ENCODE measurements around the gene TRIM46. TPM values are rescaled to one million over a fixed set of nuclear protein-coding genes. Genes with fewer than 3 reads are reported as not detected.
A peak's percentile ranks its signal among the peaks of the same experiment; 100 is the strongest.

The TRIM46 gene
- total RNA-seq, 1 experiment from 2014 or later = 18.4 TPM

GRCh38 chr1:155125511-155125945 lies 48.1 kb upstream of the TRIM46 start:
- Histone ChIP-seq H3K9ac (ENCODE audit: extremely low read depth, insufficient read length, low read length) (no peak overlapping the region), H4K20me1 (ENCODE audit: control insufficient read depth, insufficient read depth, insufficient read length) (peaks cover 2% of the 10 kb centered on the region), H3K23ac (ENCODE audit: insufficient read length, low read depth, low read length) (no peak overlapping the region), H2BK15ac (ENCODE audit: low read depth, low read length) (no peak overlapping the region), H2BK5ac (ENCODE audit: insufficient read length, low read length) (no peak overlapping the region), H2AK5ac (ENCODE audit: insufficient read length, low read length) (no peak overlapping the region), H3K4ac (ENCODE audit: low read depth, low read length) (no peak overlapping the region), H2BK20ac (ENCODE audit: low read depth, low read length, poor library complexity, severe bottlenecking) (no peak overlapping the region), H4K91ac (ENCODE audit: insufficient read length, low read depth, low read length) (no peak overlapping the region), H2AFZ (ENCODE audit: low read length) (no peak overlapping the region), H3K4me2 (ENCODE audit: insufficient read depth, insufficient read length, low read length) (peak overlapping the region; percentile 92), H3K79me1 (ENCODE audit: insufficient read depth, low read depth, low read length, poor library complexity, severe bottlenecking) (no peaks in the 10 kb centered on the region), H4K5ac (ENCODE audit: insufficient read length, low read depth, low read length) (no peak overlapping the region), H3K79me2 (ENCODE audit: insufficient read depth, low read length) (no peaks in the 10 kb centered on the region), H3K9me3 (ENCODE audit: control insufficient read depth, low read depth, low read length) (no peaks in the 10 kb centered on the region), H3K56ac (ENCODE audit: insufficient read length, low read depth, low read length) (no peak overlapping the region), H3K27ac (ENCODE audit: insufficient read length, low read depth, low read length) (no peak overlapping the region), H4K8ac (replicated peaks; ENCODE audit: insufficient read length, low read depth, low read length) (no peak overlapping the region), H2BK120ac (ENCODE audit: low read depth, low read length, poor library complexity, severe bottlenecking) (no peak overlapping the region), H3K14ac (ENCODE audit: insufficient read depth, low read length) (no peak overlapping the region), H2BK12ac (ENCODE audit: insufficient read length, low read depth, low read length) (no peak overlapping the region), H3T11ph (ENCODE audit: low read length) (no peak overlapping the region), H3K18ac (ENCODE audit: insufficient read length, low read depth, low read length) (no peak overlapping the region), H3K4me1 (ENCODE audit: insufficient read depth, low read length) (no peaks in the 10 kb centered on the region; the same call in 1 of the 2 replicates), H3K27me3 (ENCODE audit: insufficient read depth, low read length) (peaks cover 34% of the 10 kb centered on the region; the same call in 1 of the 2 replicates), H3K23me2 (ENCODE audit: insufficient read length, low read depth, low read length, poor library complexity, severe bottlenecking) (peaks cover 27% of the 10 kb centered on the region)
- peak; percentile 34 for DNase-seq
- Mint-ChIP-seq H3K27me3 (ENCODE audit: low read depth) (peaks cover 90% of the 10 kb centered on the region), H3K4me3 (peak overlapping the region; percentile 40 to 75), H3K4me1 (peaks cover 43 to 60% of the 10 kb centered on the region in 2 experiments), H3K36me3 (ENCODE audit: insufficient read depth in 1 of 3, low read depth in 3 of 3) (no peaks in the 10 kb centered on the region; a peak in 1 of 7 replicates), H3K9me3 (no peaks in the 10 kb centered on the region; a peak in 1 of 5 replicates), H3K27ac (no peak overlapping the region; a peak in 1 of 7 replicates)
- WGBS (ENCODE audit: extremely low coverage, insufficient read length, low lambda C conversion rate) = no CpG with 5 or more reads among the region's 11 CpGs
- TF ChIP-seq, protein P1, sequence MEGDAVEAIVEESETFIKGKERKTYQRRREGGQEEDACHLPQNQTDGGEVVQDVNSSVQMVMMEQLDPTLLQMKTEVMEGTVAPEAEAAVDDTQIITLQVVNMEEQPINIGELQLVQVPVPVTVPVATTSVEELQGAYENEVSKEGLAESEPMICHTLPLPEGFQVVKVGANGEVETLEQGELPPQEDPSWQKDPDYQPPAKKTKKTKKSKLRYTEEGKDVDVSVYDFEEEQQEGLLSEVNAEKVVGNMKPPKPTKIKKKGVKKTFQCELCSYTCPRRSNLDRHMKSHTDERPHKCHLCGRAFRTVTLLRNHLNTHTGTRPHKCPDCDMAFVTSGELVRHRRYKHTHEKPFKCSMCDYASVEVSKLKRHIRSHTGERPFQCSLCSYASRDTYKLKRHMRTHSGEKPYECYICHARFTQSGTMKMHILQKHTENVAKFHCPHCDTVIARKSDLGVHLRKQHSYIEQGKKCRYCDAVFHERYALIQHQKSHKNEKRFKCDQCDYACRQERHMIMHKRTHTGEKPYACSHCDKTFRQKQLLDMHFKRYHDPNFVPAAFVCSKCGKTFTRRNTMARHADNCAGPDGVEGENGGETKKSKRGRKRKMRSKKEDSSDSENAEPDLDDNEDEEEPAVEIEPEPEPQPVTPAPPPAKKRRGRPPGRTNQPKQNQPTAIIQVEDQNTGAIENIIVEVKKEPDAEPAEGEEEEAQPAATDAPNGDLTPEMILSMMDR (conservative IDR thresholded peaks at IDR 0.05) = no peak

All from H9 (cell line).